PC-3 (cell line): ENCODE results near the gene KCNC3. TPM values are rescaled to one million over a fixed set of nuclear protein-coding genes. Genes with fewer than 3 reads are reported as not detected.

Experiments
- ATAC-seq: fragments of 200-7000 bp; cut with Tn5 transposase; 2 replicates; pipeline ENCODE4 v1.9.1; 2020; ENCODE audit warnings: mild to moderate bottlenecking, moderate library complexity
- Bru-seq: library from RNA; stranded (reverse); fragments of 400-500 nt; gene quantifications from one replicate; lab custom pipeline; 2021; lab: Mats Ljungman, UMichigan
- BruChase-seq, 2 experiments: library from RNA; stranded (reverse); fragments of 400-500 nt; gene quantifications; one replicate each; lab custom pipeline; 2021; lab: Mats Ljungman, UMichigan
- BruUV-seq: library from RNA; stranded (reverse); fragments of 400-500 nt; replicated peaks from 2 replicates; lab custom pipeline; 2021; lab: Mats Ljungman, UMichigan
- CTCF ChIA-PET: fragments of 300-600 bp; sonication (Branson Sonifier 250); formaldehyde crosslinking; loops from one replicate; lab custom pipeline; 2022; ENCODE audit warnings: antibody characterized with exemption; lab: Charles Lee
- POLR2A ChIA-PET: fragments of 300-600 bp; sonication (Branson Sonifier 250); formaldehyde crosslinking; loops from one replicate; lab custom pipeline; 2022; ENCODE audit warnings: antibody characterized with exemption; ENCODE audit not compliant: unreplicated experiment; lab: Charles Lee
- DNase-seq: peaks from one replicate; pipeline ENCODE4 v3.0.0-alpha.2; 2015
- H2AFZ ChIP-seq: fragments of 300-600 bp; sonication (generic); 2 replicates; pipeline ENCODE4 v1.6.0; 2016; ENCODE audit warnings: antibody characterized with exemption, low read length
- H3F3A ChIP-seq: fragments of 300-600 bp; sonication (generic); one replicate; pipeline ENCODE4 v1.6.0; 2017; ENCODE audit warnings: antibody characterized with exemption, low read length, control low read depth, mild to moderate bottlenecking; ENCODE audit not compliant: unreplicated experiment
- H3K27ac ChIP-seq: fragments of 300-600 bp; sonication (generic); 2 replicates; pipeline ENCODE4 v1.5.1; 2016; ENCODE audit warnings: mild to moderate bottlenecking, low read length
- H3K27me3 ChIP-seq: fragments of 300-600 bp; sonication (generic); 2 replicates; pipeline ENCODE4 v1.6.1; 2016; ENCODE audit warnings: low read length, mixed read lengths
- H3K36me3 ChIP-seq: fragments of 300-600 bp; sonication (generic); 2 replicates; pipeline ENCODE4 v1.6.1; 2016; ENCODE audit warnings: low read depth, mixed run types, low read length, mixed read lengths
- H3K4me1 ChIP-seq: fragments of 300-600 bp; sonication (generic); 2 replicates; pipeline ENCODE4 v1.5.1; 2016; ENCODE audit warnings: low read length; ENCODE audit not compliant: insufficient read depth
- H3K4me2 ChIP-seq: fragments of 300-600 bp; sonication (generic); 2 replicates; pipeline ENCODE4 v1.6.0; 2016; ENCODE audit warnings: low read length
- H3K4me3 ChIP-seq: fragments of 300-600 bp; sonication (generic); 2 replicates; pipeline ENCODE4 v1.5.1; 2016; ENCODE audit warnings: mild to moderate bottlenecking, low read length, mixed read lengths
- H3K79me2 ChIP-seq: fragments of 300-600 bp; sonication (generic); 2 replicates; pipeline ENCODE4 v1.6.1; 2017; ENCODE audit warnings: low read length, mixed read lengths
- H3K9ac ChIP-seq: fragments of 300-600 bp; sonication (generic); 2 replicates; pipeline ENCODE4 v1.6.0; 2016; ENCODE audit warnings: mild to moderate bottlenecking, low read length
- H3K9me2 ChIP-seq: fragments of 300-600 bp; sonication (generic); replicated peaks from 2 replicates; pipeline ENCODE4 v1.6.1; 2016; ENCODE audit warnings: mixed run types, low read length, mixed read lengths
- H3K9me3 ChIP-seq: fragments of 300-600 bp; sonication (generic); 2 replicates; pipeline ENCODE4 v1.6.1; 2016; ENCODE audit warnings: low read length, mixed read lengths
- H4K20me1 ChIP-seq: fragments of 300-600 bp; sonication (generic); 2 replicates; pipeline ENCODE4 v1.6.1; 2016; ENCODE audit warnings: low read length, mixed read lengths
- CTCF ChIP-seq: fragments of 300-600 bp; sonication (generic); conservative IDR thresholded peaks from 2 replicates; pipeline ENCODE4 v1.5.1; 2017; ENCODE audit warnings: antibody characterized with exemption, low read depth, mild to moderate bottlenecking, low read length
- EZH2 ChIP-seq: fragments of 300-600 bp; sonication (generic); IDR thresholded peaks from one replicate; pipeline ENCODE4 v1.6.1; 2017; ENCODE audit warnings: antibody characterized with exemption, mild to moderate bottlenecking, low read length; ENCODE audit not compliant: unreplicated experiment
- EZH2phosphoT487 ChIP-seq: fragments of 300-600 bp; sonication (generic); IDR thresholded peaks from 2 replicates; pipeline ENCODE4 v1.6.1; 2018; ENCODE audit warnings: mild to moderate bottlenecking, antibody characterized with exemption, low read length, borderline replicate concordance
- intact Hi-C: fragments of 100-400 bp; cut with micrococcal nuclease; formaldehyde crosslinking; loops from 2 replicates; pipeline ENCODE4 v1.9.0; 2023
- long read RNA-seq: library from polyadenylated mRNA; unstranded; transcript quantifications from one replicate; pipeline ENCODE4 v2.0.0, GENCODE V29; 2021; ENCODE audit not compliant: unreplicated experiment
- total RNA-seq: library from RNA; depleted of rRNA; stranded (reverse); fragments of >200 nt; gene quantifications from 2 replicates; pipeline ENCODE4 v1.2.3, GENCODE V29; 2014; rRNA removed

KCNC3 gene
- 3.1 and 3.6 TPM in 2 replicates for total RNA-seq
- percentile 47 among the genes with signal in this experiment for Bru-seq, nascent RNA
- BruChase-seq, experiment 1, labeled RNA remaining after a 6-hour chase: percentile 59 among the genes with signal in this experiment
- percentile 56 among the genes with signal in this experiment for BruChase-seq, experiment 2, labeled RNA remaining after a 2-hour chase
- long read RNA-seq, partial matches to known transcripts: 0 of 14 reads
- long read RNA-seq, other reads (novel, unspliced or antisense): 14 of 14 reads

DNA sequence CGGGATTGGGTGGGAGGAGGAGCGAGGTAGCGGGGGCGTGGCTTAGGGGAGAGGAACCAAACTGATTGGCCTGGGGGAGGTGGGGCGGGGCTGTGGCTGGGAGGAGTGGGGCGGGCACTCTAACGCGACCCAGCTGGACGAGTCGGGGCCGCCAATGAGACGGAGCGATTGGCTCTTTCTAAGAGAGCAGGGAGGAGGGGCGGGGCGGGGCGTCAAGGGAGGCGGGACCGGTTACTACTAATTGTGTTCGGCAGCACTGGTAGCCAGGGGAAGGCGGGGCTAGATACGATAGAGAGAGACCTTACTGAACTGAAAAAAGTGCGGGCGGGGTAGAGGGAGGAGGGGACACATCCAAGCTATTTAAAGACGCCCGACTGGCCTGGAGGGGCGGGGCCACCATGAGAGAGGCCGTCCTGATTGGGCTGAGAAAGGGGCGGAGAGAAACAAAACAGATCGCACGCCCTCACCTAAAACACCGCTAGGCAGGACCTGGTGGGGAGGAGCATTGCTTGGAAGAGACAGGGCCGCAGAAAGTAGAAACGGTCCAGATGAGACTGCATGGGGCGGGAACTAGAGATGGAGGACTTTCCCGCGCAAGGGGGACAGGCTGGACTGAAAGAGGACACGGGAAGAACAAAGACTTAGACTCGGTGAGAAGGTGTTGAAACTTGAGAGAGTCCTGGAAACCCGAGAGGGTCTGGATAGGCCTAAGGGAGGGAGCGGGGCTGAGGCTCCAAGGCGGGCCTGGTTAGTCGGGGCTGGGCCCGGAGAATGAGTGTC lies at the start of gene KCNC3:
TSS of gene KCNC3 (minus strand) at position 232 of the 780 bp plus-strand sequence. CDS start 295 bp downstream, outside the sequence.
- Histone ChIP-seq H3K9me2 (no peaks in the 10 kb centered on the region), H3K27ac (no peak within 1 kb of the TSS), H3K79me2 (no peaks in the 10 kb centered on the region), H3K36me3 (no peaks in the 10 kb centered on the region), H3K9me3 (no peaks in the 10 kb centered on the region), H3K4me3 (peak within 1 kb of the TSS; percentile 64), H4K20me1 (peaks cover 13% of the 10 kb centered on the region; the same call in 1 of the 2 replicates), H3K4me2 (peak within 1 kb of the TSS; percentile 86), H2AFZ (peak within 1 kb of the TSS; percentile 76), H3K27me3 (no peaks in the 10 kb centered on the region), H3K9ac (no peak within 1 kb of the TSS), H3K4me1 (peaks cover 16% of the 10 kb centered on the region; the same call in 1 of the 2 replicates), H3F3A (no peaks in the 10 kb centered on the region)
- ChIA-PET CTCF (interaction anchor here (0.6 to 1.9 kb wide), 17 partner anchors 13 to 1374 kb away, joined by 3 to 35 read pairs (median 8); partner anchors contain the start of gene ZNF473), POLR2A (interaction anchor here (0.5 to 1.0 kb wide), 8 partner anchors 15 to 490 kb away, joined by 3 to 7 read pairs (median 5); partner anchors contain the start of gene NR1H2)
- TF ChIP-seq CTCF (no peak), EZH2 (no peak), EZH2phosphoT487 (no peak)
- intact Hi-C loops: loop anchor here (1.0 to 2.0 kb wide), 4 partner anchors 29 to 461 kb away; partner anchors contain the start of gene JOSD2
- peak; percentile 99 for DNase-seq
- BruUV-seq: TSS peak; percentile 59
- ATAC-seq: peak; percentile 75

DNA sequence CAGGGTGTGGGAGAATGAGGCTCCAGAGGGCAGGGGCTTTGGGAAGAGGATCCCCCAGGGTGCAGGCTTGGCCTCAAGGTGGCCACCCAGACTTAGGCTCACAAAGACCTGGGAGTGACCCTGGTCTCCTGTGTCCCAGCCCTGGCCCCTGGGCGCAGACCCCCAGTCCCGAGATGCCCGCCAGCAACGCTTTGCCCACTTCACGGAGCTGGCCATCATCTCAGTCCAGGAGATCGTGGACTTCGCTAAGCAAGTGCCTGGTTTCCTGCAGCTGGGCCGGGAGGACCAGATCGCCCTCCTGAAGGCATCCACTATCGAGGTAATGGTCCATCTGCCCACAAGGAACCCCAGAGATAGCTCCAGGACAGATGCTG lies 49.7 kb upstream of the KCNC3 start:
- POLR2A ChIA-PET: no interaction called here
- Histone ChIP-seq H3K9ac (no peak overlapping the region), H3K9me3 (no peaks in the 10 kb centered on the region), H3K9me2 (no peaks in the 10 kb centered on the region), H3K4me2 (no peak overlapping the region), H3K79me2 (peaks cover 8% of the 10 kb centered on the region; the same call in 1 of the 2 replicates), H3F3A (peaks cover 3% of the 10 kb centered on the region), H3K36me3 (peaks cover 30% of the 10 kb centered on the region), H2AFZ (no peak overlapping the region), H3K27ac (no peak overlapping the region), H3K4me3 (no peak overlapping the region), H4K20me1 (peaks cover 14% of the 10 kb centered on the region), H3K4me1 (peaks cover 21% of the 10 kb centered on the region), H3K27me3 (no peaks in the 10 kb centered on the region)
- BruUV-seq: no TSS peak
- ATAC-seq: no peak
- TF ChIP-seq EZH2phosphoT487: no peak
- TF ChIP-seq EZH2: no peak
- TF ChIP-seq CTCF: no peak
- CTCF ChIA-PET: no interaction called here
- no peak for DNase-seq
- intact Hi-C loops: no loop called here
